GM12878 (cell line): ENCODE data around the gene LCE2C.

ENCODE experiments used
- BCL11A ChIP-seq: IDR thresholded peaks from 2 replicates; pipeline ENCODE4 v1.6.1; 2011; ENCODE audit warnings: low read depth, low read length
- HDAC6 ChIP-seq: fragments of 200-600 bp; sonication (generic); IDR thresholded peaks from one replicate; pipeline ENCODE4 v1.8.0; 2017; ENCODE audit warnings: antibody characterized with exemption; ENCODE audit not compliant: unreplicated experiment
- JUNB ChIP-seq: IDR thresholded peaks from 2 replicates; pipeline ENCODE4 v1.6.1; 2016; ENCODE audit warnings: antibody characterized with exemption, mild to moderate bottlenecking
- LARP7 ChIP-seq: fragments of 450-650 bp; IDR thresholded peaks from 2 replicates; pipeline ENCODE4 v1.6.1; 2017; ENCODE audit warnings: mild to moderate bottlenecking
- POLR2A ChIP-seq: IDR thresholded peaks from 2 replicates; pipeline ENCODE4 v1.6.1; 2011; ENCODE audit warnings: low read depth, mild to moderate bottlenecking, low read length
- POLR2AphosphoS5 ChIP-seq: IDR thresholded peaks from 2 replicates; pipeline ENCODE4 v1.6.1; 2011; ENCODE audit warnings: mild to moderate bottlenecking, low read length, inconsistent platforms
- SMAD1 ChIP-seq: fragments of 450-650 bp; IDR thresholded peaks from 2 replicates; pipeline ENCODE4 v1.6.1; 2018; ENCODE audit warnings: mild to moderate bottlenecking, low read depth; ENCODE audit not compliant: partially characterized antibody
- SUPT20H ChIP-seq: IDR thresholded peaks from 2 replicates; pipeline ENCODE4 v1.6.1; 2011; ENCODE audit warnings: low read depth, mild to moderate bottlenecking, low read length, moderate library complexity, borderline replicate concordance; ENCODE audit not compliant: control insufficient read depth
- ZBTB33 ChIP-seq: fragments of 450-650 bp; IDR thresholded peaks from 2 replicates; pipeline ENCODE4 v1.6.1; 2017; ENCODE audit warnings: mild to moderate bottlenecking
- ZNF274 ChIP-seq: IDR thresholded peaks from one replicate; pipeline ENCODE4 v1.8.0; 2011; ENCODE audit not compliant: insufficient read length, insufficient read depth
- TF ChIP-seq, protein P1 (sequence below), 3 experiments: IDR thresholded peaks in 2 of 3; conservative IDR thresholded peaks in 1 of 3; 2 replicates each; pipeline ENCODE4 v1.5.1; 2011; ENCODE audit warnings: low read depth in 3 of 3, low read length in 3 of 3, mild to moderate bottlenecking in 3 of 3, control low read depth in 2 of 3, moderate library complexity in 2 of 3, inconsistent platforms in 1 of 3, mixed read lengths in 1 of 3; ENCODE audit not compliant: control insufficient read depth in 2 of 3, insufficient read depth in 1 of 3; ENCODE audit errors: extremely low read depth in 1 of 3
- TF ChIP-seq, protein P2 (sequence below): fragments of 450-650 bp; formaldehyde crosslinking; IDR thresholded peaks from 2 replicates; pipeline ENCODE4 v1.4.0; 2022; ENCODE audit warnings: mild to moderate bottlenecking, moderate library complexity
- TF ChIP-seq, protein P3 (sequence below): IDR thresholded peaks from 2 replicates; pipeline ENCODE4 v1.6.1; 2012; ENCODE audit warnings: improper control_type of control experiment, low read depth, low read length; ENCODE audit not compliant: insufficient replicate concordance

- TF ChIP-seq, protein P1, sequence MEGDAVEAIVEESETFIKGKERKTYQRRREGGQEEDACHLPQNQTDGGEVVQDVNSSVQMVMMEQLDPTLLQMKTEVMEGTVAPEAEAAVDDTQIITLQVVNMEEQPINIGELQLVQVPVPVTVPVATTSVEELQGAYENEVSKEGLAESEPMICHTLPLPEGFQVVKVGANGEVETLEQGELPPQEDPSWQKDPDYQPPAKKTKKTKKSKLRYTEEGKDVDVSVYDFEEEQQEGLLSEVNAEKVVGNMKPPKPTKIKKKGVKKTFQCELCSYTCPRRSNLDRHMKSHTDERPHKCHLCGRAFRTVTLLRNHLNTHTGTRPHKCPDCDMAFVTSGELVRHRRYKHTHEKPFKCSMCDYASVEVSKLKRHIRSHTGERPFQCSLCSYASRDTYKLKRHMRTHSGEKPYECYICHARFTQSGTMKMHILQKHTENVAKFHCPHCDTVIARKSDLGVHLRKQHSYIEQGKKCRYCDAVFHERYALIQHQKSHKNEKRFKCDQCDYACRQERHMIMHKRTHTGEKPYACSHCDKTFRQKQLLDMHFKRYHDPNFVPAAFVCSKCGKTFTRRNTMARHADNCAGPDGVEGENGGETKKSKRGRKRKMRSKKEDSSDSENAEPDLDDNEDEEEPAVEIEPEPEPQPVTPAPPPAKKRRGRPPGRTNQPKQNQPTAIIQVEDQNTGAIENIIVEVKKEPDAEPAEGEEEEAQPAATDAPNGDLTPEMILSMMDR (IDR thresholded peaks at IDR 0.05 in 2 of 3, conservative IDR thresholded peaks at IDR 0.05 in 1 of 3; ENCODE audit: control insufficient read depth in 2 of 3, extremely low read depth in 1 of 3, insufficient read depth in 1 of 3, low read depth in 3 of 3, low read length in 3 of 3), result no peak
- TF ChIP-seq, protein P2, sequence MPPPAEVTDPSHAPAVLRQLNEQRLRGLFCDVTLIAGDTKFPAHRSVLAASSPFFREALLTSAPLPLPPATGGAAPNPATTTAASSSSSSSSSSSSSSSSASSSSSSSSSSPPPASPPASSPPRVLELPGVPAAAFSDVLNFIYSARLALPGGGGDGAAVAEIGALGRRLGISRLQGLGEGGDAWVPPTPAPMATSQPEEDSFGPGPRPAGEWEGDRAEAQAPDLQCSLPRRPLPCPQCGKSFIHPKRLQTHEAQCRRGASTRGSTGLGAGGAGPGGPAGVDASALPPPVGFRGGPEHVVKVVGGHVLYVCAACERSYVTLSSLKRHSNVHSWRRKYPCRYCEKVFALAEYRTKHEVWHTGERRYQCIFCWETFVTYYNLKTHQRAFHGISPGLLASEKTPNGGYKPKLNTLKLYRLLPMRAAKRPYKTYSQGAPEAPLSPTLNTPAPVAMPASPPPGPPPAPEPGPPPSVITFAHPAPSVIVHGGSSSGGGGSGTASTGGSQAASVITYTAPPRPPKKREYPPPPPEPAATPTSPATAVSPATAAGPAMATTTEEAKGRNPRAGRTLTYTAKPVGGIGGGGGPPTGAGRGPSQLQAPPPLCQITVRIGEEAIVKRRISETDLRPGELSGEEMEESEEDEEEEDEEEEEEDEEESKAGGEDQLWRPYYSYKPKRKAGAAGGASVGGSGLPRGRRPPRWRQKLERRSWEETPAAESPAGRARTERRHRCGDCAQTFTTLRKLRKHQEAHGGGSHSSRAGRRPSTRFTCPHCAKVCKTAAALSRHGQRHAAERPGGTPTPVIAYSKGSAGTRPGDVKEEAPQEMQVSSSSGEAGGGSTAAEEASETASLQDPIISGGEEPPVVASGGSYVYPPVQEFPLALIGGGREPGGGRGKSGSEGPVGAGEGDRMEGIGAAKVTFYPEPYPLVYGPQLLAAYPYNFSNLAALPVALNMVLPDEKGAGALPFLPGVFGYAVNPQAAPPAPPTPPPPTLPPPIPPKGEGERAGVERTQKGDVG, result no peak
- TF ChIP-seq POLR2AphosphoS5, result no peak
- TF ChIP-seq, protein P3, sequence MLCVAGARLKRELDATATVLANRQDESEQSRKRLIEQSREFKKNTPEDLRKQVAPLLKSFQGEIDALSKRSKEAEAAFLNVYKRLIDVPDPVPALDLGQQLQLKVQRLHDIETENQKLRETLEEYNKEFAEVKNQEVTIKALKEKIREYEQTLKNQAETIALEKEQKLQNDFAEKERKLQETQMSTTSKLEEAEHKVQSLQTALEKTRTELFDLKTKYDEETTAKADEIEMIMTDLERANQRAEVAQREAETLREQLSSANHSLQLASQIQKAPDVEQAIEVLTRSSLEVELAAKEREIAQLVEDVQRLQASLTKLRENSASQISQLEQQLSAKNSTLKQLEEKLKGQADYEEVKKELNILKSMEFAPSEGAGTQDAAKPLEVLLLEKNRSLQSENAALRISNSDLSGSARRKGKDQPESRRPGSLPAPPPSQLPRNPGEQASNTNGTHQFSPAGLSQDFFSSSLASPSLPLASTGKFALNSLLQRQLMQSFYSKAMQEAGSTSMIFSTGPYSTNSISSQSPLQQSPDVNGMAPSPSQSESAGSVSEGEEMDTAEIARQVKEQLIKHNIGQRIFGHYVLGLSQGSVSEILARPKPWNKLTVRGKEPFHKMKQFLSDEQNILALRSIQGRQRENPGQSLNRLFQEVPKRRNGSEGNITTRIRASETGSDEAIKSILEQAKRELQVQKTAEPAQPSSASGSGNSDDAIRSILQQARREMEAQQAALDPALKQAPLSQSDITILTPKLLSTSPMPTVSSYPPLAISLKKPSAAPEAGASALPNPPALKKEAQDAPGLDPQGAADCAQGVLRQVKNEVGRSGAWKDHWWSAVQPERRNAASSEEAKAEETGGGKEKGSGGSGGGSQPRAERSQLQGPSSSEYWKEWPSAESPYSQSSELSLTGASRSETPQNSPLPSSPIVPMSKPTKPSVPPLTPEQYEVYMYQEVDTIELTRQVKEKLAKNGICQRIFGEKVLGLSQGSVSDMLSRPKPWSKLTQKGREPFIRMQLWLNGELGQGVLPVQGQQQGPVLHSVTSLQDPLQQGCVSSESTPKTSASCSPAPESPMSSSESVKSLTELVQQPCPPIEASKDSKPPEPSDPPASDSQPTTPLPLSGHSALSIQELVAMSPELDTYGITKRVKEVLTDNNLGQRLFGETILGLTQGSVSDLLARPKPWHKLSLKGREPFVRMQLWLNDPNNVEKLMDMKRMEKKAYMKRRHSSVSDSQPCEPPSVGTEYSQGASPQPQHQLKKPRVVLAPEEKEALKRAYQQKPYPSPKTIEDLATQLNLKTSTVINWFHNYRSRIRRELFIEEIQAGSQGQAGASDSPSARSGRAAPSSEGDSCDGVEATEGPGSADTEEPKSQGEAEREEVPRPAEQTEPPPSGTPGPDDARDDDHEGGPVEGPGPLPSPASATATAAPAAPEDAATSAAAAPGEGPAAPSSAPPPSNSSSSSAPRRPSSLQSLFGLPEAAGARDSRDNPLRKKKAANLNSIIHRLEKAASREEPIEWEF, result no peak
- no peak for TF ChIP-seq LARP7
- no peak for TF ChIP-seq JUNB
- TF ChIP-seq SUPT20H, result no peak
- no peak for TF ChIP-seq BCL11A
- TF ChIP-seq ZNF274, result no peak
- TF ChIP-seq HDAC6, result no peak
- no peak for TF ChIP-seq POLR2A
- no peak for TF ChIP-seq SMAD1
- no peak for TF ChIP-seq ZBTB33
Measured at GRCh38 chr1:152657677-152658076, 17.4 kb upstream of the LCE2C start.
